CD1c-positive myeloid dendritic cell (primary cell): Measurements from ENCODE around the gene IFT122.
"Not testable (repeated sequence)": the region's sequence is repeated elsewhere in the genome, so short reads cannot be mapped to it uniquely, and the experiment has no call there.

Experiments used
- DNase-seq: peaks from one replicate; pipeline ENCODE4 v3.0.0-alpha.2; 2016; ENCODE audit errors: extremely low spot score

The IFT122 gene, protein sequence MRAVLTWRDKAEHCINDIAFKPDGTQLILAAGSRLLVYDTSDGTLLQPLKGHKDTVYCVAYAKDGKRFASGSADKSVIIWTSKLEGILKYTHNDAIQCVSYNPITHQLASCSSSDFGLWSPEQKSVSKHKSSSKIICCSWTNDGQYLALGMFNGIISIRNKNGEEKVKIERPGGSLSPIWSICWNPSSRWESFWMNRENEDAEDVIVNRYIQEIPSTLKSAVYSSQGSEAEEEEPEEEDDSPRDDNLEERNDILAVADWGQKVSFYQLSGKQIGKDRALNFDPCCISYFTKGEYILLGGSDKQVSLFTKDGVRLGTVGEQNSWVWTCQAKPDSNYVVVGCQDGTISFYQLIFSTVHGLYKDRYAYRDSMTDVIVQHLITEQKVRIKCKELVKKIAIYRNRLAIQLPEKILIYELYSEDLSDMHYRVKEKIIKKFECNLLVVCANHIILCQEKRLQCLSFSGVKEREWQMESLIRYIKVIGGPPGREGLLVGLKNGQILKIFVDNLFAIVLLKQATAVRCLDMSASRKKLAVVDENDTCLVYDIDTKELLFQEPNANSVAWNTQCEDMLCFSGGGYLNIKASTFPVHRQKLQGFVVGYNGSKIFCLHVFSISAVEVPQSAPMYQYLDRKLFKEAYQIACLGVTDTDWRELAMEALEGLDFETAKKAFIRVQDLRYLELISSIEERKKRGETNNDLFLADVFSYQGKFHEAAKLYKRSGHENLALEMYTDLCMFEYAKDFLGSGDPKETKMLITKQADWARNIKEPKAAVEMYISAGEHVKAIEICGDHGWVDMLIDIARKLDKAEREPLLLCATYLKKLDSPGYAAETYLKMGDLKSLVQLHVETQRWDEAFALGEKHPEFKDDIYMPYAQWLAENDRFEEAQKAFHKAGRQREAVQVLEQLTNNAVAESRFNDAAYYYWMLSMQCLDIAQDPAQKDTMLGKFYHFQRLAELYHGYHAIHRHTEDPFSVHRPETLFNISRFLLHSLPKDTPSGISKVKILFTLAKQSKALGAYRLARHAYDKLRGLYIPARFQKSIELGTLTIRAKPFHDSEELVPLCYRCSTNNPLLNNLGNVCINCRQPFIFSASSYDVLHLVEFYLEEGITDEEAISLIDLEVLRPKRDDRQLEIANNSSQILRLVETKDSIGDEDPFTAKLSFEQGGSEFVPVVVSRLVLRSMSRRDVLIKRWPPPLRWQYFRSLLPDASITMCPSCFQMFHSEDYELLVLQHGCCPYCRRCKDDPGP

DNA sequence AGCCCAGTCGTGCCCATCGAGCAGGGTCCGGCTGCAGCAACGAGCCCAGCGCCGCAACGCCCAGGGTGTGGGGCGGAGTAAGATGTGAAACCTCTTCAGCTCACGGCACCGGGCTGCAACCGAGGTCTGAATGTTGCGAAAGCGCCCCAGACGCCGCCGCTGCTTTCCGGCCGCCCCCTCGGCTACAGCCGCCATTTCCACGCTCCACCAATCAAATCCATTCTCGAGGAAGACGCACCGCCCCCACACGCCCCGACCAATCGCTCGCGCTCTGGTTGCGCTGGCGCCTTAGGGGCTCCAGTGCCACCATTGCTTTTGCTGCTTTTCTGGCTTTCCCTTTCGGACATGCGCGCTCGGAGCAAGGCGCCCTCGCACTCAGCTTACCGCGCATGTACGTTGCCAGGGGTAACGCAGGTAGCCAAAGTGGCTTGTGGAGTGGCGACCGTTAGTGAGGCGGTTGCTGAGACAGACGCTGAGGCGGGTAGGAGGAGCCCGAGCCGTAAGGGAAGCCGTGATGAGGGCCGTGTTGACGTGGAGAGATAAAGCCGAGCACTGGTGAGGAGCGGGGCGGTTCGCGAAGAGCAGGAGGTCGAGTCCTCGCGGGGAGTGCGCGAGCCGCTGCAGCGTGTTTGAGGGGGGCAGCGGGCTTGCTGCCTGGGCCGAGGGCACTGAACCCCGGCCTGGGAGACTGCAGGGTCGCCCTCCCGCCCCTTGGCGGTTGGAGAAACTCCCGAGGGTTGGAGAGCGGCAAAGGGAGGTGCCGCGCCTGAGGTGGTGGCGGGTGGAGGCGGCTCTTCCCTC, at the start of gene IFT122, which contains the start of gene MBD4:
TSS of gene IFT122 (plus strand) at position 408 of the 801 bp plus-strand sequence. CDS start at position 515, 107 bp downstream.
TSS of gene MBD4 (minus strand) at position 132 of the 801 bp plus-strand sequence. CDS start at position 17, 115 bp downstream.
- peak; percentile 100 for DNase-seq

DNA sequence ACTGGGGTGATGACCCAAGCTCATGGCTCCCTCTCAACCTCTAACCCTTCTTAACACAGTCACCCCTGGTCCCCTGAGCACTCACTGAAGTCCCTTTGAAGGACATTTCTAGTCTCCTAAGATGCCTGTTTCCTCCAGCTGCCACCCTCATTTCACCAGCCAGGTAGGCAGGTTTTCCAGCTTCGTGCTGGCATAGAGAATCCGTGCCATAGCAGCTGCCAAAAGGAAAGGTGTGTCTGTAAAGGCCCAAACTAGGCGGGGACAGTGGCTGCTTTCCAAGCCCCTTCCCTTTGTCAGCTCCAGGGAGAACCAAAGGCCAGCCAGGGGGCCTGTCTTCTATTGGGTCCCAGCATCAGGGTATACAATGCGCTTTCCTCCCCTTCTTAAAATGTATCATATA, 48.4 kb upstream of the IFT122 start:
- not testable (repeated sequence) for DNase-seq

DNA sequence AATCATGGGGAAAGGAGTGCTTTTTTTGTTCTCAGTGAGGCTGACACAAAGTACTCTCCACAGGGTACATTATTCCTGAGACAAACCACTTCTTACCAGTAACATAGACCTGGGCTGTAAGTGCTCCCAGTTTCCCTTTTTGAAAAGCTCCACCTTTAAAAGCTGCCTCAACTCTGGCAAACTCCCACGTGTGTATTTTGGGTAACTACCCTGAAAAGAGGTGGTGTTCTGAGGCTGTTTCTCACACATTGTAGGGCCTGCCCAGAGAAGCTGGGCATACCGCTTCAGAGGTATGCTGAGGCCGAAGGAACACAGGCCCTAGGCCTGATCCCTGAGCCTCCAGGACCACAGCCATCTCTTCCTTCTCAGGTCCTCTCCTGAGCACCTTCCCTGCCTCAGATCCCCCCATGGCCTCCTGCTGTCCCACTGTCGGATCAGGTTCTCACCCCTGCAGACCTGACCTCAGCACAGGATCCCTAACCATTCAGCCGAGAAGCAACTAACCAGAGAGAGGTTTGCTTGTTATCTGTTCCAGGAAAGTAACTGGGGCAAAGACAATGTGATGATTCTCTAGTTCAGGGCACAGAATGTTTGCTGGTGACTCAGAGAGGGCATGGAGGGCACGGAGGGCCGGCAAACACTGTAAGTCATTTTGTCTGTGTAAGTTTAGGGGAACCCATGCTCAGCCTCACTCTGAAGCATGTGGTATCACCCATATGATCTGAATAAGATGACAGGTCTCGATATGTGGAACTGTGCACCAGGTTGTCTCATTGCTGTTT, 47.7 kb upstream of the IFT122 start:
- DNase-seq: not testable (repeated sequence)

DNA sequence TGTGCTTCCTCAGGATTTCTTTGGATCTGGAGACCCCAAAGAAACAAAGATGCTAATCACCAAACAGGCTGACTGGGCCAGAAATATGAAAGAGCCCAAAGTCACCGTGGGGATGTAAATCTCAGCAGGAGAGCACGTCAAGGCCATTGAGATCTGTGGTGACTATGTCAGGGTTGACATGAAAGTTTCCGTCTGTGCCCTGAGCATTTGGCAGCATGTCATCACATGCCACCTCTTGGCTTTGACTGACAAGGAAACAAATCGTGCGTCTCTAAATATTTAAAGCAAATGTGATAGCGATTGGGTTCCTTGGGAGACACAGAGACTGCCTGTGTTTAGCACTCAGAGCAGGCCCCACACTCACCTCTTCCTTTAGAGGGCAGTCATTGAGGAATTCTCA, 46.8 kb upstream of the IFT122 start:
- DNase-seq: no peak

DNA sequence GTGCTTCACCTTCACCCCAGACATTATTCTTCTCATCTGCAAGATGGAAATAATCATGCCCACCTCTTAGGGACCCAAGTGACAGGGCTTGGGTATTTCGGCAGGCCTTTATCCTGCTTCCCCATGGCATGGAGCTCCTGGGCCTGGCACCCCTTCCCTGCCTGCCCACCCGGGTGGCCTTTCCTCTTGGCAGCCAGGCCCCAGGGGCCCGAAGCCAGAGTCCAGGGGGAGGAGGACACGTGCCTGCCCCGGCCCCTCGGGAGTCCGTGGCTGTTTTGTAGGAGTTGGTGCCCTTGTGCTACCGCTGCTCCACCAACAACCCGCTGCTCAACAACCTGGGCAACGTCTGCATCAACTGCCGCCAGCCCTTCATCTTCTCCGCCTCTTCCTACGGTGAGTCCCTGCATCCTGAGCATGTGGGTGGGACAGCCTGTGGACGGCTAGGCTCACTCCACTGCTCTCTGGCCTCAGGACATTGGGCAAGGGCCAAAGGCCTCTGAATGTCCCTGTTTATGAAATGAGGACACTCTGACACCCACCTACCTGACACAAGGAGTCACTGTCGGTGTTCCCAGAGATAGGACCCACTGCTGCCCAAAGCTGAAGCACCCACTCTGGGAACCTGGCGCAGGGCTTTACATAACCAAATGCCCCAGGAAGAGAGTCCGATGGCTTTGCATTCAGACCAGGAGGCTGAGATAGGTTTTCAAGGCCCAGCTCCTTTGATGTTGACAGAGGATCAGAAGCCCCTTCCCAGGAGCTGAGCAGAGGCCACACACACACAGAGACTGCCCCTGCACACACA, 46.1 kb upstream of the IFT122 start:
- DNase-seq: not testable (repeated sequence)

DNA sequence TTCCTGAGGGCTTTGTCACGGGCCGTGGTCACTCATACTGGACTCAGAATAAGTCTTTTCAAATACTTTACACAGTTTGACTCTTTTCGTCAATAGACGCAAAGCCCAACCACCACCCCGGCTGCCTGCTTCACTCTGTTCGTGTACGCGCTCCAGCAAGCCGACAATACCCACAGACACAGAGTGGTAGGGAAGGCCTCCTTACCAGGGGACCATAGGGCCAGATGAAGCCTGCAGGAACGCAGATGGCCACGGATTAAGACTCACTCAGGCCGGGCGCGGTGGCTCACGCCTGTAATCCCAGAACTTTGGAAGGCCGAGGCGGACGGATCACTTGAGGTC, 41.2 kb upstream of the IFT122 start:
- DNase-seq: peak; percentile 3

DNA sequence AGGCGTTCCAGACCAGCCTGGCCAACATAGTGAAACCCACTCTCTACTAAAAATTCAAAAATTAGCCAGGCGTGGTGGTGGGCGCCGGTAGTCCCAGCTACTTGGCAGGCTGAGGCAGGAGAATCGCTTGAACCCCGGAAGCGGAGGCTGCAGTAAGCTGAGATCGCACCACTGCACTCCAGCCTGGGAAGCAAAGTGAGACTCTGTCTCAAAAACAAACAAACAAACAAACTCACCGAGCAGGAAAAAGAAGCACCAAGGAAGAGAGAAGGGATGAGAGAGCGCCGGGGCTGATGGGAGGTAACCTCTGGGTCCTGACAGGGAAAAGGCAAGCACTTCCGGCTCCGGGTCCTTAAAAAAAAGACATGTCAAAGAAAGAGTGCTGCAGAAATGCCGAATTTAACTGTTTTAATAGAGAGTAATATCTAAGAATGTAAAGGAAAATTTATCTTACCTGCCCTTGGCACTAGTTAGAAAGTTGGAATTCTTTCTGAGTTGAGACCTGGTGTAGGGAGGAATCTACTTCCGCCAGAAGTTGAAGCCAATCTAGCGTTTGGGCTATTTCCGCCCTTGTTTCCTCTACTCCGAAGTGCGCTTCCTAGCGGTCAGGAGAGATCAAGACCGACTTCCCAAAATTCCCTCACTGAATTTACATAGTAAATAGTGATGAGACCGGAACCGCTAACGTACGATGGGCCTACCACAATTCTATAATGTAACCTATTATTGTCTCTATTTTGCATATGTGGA, 40.7 kb upstream of the IFT122 start:
- DNase-seq: peak; percentile 98

DNA sequence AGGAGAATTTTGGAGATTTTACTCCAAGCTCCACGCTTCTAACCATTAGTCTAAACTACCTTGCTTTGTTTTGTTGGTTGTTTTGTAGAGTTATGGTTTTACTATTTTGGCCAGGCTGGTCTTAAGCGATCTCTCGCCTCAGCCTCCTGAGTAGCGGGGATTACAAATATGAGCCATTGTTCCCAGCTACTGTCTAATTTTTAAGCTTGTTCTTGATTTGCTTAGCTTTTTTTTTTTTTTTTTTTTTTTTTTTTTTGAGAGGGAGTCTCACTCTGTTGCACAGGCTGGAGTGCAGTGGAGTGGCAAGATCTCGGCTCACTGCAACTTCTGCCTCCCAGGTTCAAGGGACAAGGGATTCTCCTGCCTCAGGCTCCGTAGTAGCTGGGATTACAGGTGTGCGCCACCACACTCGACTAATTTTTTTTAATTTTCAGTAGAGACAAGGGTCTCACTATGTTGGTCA, 40.1 kb upstream of the IFT122 start:
- no peak for DNase-seq

DNA sequence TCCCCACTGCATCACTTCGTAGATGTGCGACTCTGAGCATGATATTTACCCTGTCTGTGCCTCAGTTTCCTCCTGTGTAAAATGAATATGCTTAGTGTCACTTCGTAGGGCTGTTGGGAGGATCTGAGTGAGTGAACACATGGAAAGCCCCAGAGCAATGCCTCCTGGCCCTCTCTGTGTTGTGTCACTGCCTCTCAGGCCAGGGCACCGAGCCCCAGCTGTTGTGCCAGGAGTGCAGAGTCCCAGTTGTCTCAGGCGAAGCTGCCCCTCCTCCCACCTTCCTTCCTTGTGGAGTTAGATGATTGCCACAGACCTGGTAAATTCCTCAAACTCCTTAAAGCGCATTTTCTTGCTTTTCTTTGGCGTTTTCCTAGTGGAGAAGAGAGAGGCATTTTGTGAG, 37.8 kb upstream of the IFT122 start:
- DNase-seq: no peak

DNA sequence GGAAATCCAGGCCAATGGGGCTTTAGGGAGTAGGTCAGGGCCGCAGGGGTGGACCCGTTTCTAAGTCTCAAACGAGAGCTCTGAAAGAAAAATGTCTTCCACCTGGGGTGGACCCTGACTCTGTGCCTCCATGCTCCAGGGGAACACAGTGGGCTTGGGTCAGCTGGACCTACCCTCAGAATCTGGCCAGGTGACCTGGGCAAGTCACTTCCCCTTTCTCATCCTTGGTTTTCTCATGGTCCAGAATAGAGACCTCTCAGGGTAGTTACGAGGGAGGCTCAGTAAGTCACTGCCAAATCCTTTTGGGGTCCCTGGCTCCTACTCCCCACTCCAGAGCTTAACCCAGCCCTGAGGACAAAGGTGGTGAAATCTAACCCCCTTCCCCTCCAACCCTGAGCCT, 37.4 kb upstream of the IFT122 start:
- DNase-seq: no peak

DNA sequence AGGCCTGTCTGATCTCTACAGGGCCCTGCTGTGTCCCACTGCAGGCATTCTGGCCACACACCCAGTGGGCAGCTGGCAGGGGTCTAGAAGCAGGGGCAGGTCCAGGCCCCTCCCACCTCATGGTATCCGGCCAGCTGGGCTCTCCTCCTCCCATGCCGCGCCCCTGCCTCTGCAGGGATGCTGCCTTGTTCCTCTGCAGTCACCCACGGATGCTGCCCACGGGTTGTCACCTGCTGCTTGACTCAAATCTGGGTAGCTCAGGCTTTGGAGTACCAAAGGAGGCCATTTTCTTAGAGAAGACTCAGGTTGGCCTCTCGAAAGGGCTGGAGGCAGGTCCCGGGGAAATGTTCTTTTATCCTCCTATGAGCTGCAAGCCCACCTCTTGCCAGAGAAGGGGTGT, 36.6 kb upstream of the IFT122 start:
- DNase-seq: no peak

DNA sequence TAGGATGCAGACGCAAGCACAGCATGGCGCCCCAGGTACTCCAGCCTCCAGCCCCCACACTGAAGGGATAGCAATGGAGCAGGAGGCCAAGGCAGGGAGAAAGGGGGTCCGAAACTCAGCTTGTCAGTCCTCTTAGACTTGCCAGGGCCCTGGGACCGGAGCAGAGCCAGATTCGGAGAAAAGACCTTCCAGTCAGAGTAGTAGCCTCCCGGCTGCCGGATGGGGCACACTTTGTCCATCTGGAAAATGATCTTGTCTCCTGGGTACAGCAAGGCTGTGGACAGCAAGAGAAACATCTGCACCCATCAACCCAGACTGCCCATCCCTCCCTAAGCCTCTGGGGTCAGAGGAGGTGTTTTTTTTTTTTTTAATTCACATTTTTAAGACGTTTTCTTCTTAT, 35.9 kb upstream of the IFT122 start:
- no peak for DNase-seq

DNA sequence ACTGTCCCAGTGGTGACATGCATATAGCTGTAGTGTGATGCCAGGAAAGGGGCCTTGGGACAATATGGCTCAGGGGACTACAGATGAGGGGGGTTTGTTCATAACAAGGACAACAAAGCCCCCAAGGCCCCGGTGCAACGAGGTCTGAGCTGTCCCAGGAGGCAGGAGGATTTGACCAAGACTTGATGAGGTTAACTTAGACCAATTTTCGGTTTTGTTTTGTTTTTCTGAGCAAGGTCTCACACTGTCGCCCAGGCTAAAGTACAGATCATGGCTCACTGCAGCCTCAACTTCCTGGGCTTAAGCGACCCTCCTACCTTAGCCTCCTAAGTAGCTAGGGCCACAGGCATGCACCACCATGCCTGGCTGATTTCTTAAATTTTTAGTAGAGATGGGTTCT, 35.4 kb upstream of the IFT122 start:
- DNase-seq: no peak

DNA sequence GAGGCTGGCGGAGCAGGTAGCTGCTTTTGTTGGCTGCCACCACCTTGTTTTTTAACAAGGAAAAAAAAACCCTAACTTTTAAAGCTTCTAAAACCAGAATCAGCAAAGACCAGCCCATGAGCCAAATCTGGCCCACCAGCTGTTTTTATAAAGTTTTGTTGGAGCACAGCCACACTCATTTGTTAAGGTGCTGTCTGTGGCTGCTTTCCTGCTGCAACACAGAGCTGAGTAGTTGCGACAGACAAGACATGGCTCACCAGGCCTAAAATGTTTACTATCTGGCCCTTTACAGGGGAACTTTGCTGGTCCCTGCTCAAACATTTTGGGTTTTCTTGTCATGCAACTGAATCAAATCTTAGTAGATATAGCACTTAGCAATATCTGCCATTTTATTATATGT, 30.5 kb upstream of the IFT122 start:
- DNase-seq: no peak

DNA sequence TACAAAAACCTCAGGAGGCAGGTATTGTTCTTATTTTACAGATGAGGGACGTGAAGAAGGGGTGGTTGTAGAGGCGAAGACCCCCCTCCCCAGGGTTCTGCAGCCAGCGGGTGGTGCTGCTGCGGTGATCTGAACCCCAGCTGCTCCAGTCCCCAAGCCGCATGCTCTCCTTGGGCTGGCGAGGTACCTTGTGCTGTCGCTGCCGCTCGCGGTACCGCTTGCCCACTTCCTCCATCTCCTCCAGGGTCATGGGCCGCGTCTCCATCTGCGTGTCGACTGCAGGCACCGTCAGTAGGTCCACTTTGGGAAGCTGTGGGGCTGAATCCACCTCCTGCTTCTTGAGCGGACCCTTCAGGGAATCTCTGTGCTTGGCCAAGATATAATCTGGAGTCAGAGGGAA, 29.1 kb upstream of the IFT122 start:
- no peak for DNase-seq

DNA sequence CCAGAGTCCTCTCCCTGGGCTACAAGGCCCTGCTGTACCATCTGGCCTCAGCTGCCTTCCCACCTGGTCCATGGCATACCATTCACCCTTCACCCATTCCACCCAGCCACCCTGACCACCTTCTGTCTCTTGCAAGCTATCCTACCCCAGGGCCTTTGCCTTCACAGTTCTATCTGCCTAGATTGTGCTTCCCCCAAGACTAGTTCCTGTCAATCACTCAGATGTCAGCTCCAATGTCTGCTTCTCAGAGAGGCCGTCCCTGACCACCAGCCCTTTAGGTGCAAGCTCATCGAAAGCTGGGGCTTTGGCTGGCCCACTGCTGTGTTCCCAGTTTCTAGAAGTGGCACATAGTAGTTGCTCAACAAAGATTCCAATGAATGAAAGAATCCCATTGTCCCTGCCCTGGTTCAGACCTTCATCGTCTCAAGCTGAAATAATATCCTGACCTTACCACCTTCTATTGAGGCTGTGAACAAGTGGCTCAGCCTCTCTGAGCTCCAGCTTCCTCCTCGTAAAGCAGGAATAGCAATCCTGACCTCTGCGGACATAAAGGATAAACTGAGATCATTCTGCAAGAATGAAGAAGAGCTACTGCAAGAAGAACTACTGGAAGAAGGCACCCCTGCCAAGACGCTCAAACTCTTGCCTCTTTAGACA, 27.4 kb upstream of the IFT122 start:
- no peak for DNase-seq

DNA sequence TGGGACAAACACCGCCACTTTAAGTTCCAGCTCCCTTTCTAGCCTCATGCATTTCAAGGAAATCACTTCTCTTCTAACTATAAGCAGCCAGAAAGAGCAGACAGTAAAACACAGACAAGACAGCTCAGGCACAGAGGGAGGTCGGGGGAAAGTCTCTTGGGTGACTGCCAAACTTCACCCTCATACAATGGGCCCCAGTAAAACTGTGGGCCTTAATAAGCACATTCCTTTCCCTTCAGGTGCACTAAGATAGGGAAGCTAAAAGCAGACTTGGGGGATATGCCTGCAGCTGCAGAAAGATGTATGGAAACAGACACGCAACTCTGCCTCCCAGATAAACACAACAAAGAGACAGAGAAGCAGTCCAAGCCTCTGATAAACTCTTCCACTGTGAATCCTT, 26.8 kb upstream of the IFT122 start:
- DNase-seq: not testable (repeated sequence)
